GM18861 (cell line): ENCODE data around the gene MRPL20.
"Not testable (repeated sequence)": the region's sequence is repeated elsewhere in the genome, so short reads cannot be mapped to it uniquely, and the experiment has no call there.

Experiments used
- ATAC-seq: cut with Tn5 transposase; IDR thresholded peaks from one replicate; pipeline ENCODE4 v1.9.1; 2021; ENCODE audit not compliant: unreplicated experiment

The MRPL20 gene

DNA sequence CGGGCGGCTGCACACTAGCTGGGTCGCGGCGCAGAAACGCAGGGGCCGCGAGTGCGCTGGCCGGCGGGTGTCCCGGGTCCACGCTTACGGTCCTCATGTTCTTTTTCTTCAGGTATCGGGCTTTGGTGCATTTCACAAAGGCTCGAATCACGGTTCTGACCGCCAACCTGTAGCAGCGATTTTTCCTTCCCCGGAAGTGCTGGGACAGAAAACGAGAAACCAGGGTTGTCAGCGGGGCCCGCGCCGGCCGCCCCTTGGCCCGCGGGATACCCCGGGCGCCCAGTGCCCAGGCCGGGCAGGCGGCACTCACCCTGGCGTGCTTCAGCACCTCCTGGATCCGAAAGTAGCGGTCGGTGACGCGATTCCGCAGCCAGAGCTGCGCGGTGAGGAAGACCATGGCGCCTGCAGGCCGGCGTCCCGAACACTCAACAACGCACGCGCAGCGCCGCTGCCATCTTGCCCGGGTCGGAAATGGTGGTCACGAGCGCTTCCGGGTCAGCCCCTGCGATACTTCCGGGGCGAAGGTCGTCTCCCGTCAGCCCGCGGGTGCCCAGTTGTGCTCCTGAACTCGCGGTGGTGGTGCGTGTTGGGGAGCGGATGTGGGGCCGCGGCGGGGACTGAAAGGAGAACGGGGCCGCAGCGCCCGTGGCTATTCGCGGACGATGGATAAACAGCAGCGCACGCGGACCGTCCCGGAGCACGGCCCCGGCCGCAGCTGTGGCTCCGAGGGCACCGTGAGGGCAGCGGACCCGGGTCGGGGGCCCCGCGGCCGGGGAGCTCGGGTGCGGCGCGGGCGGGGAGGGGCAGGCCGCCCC lies at the start of gene MRPL20:
MRPL20 (minus strand) TSS at position 473 of the 815 bp plus-strand sequence; CDS start at position 397, 76 bp downstream.
- ATAC-seq, result peak; percentile 71

DNA sequence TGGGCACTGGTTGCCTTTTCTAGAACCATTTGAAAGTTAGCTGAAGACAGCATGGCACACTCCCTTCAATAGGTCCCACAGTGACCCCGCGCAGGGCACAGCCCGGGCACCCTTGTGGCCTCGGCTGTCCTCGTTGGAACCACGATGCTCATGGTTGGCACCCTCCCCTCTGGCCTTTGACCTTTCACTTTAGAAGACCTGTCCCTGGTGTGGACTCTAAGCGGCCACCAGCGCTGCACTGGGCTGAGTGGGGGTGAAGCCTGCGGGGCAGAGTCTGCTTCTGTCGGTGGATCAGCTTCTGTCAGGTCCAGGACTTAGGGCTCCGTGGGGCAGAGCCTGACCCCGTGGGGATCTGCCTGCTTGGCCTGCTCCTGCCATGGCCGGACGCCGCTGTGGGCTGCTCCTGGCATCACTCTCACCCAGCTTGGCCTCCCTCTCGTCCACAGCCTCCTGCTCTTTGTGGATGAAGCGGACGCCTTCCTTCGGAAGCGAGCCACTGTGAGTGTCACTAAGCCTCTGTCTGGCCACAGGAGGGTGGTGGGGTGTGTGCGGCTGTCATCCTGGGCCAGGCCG lies 49.7 kb upstream of the MRPL20 start:
- ATAC-seq, result not testable (repeated sequence)

DNA sequence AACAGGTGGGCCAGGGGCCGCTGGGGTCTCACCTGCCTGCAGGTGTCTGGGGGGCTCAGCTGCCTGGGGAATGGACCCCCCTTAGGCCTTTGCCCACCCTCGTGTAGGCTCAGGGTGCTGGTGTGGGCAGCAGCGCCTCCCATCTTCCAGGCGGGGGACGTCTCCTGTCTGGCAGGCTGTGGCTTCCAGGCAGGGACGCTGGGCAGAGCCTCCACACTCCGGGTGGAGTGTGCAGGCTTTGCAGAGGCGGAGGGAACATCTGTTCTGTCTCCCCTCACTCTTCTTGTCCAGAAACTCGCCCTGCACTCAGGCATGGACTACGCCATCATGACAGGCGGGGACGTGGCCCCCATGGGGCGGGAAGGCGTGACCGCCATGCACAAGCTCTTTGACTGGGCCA lies 48.8 kb upstream of the MRPL20 start:
- ATAC-seq, result not testable (repeated sequence)

DNA sequence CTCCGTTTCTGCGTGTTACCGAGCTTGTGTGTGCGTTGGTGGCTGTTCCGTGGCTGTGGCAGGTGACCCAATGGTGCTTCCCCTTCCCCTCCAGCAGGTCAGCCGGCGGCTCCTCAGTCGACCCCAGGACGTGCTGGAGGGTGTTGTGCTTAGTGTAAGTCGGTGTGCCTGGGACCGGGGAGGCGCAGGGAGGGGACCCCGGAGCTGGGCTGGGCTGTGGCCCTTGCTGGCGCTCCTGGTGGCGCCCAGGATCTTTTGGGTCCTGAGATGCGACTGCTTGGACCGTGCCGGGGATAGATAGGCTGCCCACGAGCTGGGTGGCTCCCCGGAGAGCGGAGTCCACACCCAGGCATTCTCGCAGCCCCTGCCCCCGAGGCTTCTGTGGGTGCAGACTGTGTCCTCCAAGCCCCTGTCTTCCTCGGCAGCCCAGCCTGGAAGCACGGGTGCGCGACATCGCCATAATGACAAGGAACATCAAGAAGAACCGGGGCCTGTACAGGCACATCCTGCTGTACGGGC lies 48.3 kb upstream of the MRPL20 start:
- ATAC-seq, result no peak

DNA sequence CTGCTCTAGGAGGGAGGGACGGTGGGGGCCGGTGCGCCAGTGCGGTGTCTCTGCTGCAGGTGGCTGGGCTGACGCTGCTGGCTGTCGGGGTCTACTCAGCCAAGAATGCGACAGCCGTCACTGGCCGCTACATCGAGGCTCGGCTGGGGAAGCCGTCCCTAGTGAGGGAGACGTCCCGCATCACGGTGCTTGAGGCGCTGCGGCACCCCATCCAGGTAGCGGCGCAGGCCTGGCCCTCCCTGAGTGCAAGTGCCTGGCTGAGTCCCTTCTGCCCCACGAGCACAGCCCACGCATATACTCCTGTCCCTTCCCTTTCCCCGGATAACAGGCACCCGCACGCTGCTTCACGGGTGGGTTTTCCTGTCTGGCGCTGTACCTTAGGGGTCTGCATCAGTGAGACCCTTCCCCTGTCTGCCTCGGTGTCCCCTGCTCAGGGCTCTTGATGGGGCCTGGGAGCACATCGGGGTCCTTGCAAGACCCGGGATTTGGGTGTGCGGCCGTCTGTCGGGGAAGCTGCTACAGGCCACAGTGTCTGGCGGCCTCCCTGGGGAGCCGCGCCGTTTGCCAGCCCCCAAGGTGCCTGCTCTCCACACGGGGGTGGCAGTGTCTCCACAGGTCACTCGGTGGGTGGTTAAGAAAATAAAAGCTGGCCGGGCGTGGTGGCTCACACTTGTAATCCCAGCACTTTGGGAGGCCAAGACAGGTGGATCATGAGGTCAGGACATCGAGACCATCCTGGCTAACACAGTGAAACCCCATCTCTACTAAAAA lies 47.4 kb upstream of the MRPL20 start:
- not testable (repeated sequence) for ATAC-seq

DNA sequence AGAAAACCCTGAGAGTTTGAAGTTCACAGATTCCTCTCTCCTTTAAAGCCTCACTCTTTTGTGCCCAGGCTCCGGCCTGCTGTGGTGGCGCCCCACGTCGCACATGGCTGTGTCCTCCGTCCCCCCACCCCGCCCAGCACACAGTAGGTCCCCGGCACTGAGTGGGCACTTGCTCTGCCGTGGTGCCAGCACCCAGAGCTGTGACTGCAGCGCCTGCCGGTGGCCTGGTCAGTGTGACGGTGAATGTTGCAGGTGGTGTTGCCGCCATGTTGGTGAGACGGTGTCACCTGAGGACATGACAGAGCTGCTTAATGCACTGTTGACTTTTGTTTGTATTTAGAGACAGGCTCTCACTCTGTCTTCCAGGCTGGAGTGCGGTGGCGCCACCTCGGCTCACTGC lies 45.8 kb upstream of the MRPL20 start:
- ATAC-seq, result no peak

DNA sequence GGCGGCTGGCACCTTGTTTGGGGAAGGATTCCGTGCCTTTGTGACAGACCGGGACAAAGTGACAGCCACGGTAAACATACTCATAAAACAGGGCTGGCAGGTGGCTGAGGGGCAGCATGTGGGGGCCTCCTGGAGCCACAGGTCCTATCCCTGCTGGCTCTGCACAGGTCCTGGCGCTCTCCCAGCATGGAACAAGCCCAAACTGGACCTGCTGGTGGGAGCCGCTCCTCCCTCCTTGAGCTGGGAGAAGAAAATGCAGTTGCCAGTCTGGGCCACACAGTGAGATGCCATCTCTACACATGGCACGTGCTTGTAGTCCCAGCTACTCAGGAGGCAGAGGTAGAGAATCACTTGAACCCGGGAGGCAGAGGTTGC lies 45.3 kb upstream of the MRPL20 start:
- not testable (repeated sequence) for ATAC-seq

DNA sequence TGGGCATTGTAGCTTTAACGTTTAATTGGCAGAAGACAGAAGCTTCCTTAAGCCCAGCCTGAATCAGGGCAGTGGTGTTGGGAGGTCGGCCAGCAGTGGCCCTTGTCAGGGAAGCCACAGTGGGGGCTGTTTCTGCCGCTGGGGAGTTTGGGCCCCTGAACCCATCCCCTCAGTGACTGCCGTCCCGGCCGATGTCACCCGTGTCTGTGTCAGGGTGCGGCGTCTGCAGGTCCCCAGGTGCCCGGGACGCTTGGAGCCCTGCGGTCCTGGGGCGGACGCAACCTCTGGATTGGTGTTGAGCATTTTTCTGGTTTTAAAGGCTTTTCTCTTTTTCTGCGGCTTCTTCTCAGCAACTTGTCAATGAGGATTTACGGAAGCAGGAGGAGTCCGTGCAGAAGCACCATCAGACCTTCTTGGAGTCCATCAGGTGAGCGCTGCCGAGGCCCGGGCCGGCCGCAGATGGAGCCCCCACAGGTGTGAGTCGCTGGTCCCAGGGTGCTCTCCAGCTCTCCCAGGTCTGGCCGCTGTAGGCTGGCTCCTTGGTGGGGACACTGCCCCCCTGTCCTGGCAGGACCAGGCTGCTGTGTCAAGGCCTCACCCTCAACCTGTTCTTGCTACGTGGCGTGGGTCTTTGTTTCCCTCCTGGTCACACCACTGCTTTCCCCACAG lies 44.7 kb upstream of the MRPL20 start:
- ATAC-seq, result no peak

DNA sequence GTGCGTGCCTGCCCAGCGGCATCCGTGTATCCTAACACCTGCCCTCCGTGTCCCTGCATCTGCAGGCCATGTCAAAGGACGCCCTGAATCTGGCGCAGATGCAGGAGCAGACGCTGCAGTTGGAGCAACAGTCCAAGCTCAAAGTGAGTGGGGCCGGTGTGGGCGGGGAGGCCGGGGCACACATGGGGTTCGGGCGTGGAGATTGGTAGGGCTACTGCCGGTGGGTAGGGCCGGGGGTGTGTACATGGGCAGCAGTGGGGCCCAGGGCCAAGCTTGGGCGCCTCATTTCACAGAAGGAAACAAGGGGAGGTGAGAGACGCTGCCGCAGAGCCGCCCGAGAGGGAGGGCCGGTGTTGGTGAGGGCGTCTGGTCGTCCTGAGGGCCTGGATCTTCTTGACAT lies 43.5 kb upstream of the MRPL20 start:
- ATAC-seq, result not testable (repeated sequence)

DNA sequence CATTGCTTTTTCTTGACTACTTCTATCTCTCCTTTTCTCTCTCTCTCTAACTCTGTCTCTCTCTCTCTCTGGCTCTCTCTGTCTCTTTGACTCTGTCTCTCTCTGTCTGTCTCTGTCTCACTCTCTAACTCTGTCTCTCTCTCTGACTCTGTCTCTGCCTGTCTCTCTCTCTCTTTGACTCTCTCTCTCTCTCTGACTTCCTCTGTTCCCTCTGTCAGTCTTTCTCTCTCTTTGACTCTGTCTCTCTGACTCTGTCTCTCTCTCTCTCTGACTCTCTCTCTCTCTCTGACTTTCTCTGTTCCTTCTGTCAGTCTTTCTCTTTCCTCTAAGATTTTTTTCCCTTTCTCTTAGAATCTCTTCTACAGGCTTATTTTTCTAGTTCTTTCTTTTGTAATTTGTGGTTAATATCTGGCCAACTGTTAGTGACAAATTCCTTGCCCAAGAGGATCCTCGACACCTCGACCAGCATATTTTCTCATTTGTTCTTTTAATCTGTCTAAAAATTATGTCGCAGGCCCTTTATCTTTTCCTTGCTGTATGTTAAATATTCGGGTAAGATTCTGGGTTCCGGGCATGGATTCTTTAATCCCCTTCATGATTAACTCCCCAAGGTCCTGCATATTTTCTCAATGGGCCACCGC lies 42.1 kb upstream of the MRPL20 start, which contains the start of gene ATAD3C:
ATAD3C (plus strand) TSS at position 591 of the 641 bp plus-strand sequence. CDS start 995 bp downstream, outside the sequence.
- ATAC-seq, result no peak

DNA sequence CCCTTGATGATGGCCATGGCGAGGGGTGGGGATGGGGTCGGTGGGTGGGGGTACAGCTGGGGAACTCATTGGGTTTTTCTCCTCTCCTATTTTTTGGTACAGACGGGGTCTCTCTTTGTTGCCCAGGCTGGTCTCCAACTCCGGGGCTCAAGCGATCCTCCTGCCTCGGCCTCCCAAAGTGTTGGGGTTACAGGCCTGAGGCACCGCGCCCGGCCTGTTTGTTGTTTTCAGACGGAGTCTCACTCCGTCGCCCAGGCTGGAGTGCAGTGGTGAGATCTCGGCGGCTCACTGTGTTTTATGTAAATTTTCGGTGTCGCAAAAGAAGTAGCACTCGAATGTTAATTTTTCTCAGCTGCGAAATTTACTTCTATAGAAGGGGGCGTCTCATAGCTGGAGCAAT lies 39.5 kb upstream of the MRPL20 start:
- not testable (repeated sequence) for ATAC-seq

DNA sequence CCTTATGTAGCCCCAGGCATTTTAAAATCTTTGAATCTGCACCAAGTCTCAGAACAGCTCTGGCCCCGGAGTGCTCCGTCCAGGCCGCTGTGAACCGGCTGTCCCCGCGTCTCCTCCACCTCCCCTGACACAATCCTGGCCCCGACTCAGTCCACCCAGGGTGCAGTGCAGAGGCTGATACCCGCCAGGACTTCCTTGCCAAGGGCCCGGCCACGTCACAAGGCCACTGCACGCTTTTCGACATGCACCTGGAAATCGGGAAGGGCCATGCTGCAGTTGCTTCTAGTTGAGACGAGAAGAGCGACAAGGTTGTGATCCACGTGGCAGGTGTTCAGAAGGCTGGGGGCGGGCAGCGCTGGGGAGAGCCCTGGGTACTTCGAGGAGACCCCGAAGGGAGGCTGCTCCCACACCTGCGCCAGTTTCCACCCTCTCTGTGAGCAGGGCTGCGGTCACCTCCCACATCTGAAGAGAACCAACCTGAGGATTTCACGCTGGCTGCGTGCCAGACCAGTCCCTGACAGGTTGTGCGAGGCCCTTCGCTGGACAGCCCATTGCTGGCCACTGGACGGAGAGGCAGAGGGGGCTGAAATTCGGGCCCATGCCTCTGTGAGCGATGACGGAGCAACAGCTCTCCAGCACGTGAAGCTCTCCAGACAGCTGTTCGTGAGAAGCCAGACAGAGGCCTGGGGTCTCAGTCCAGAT lies 35.1 kb upstream of the MRPL20 start:
- ATAC-seq, result no peak

DNA sequence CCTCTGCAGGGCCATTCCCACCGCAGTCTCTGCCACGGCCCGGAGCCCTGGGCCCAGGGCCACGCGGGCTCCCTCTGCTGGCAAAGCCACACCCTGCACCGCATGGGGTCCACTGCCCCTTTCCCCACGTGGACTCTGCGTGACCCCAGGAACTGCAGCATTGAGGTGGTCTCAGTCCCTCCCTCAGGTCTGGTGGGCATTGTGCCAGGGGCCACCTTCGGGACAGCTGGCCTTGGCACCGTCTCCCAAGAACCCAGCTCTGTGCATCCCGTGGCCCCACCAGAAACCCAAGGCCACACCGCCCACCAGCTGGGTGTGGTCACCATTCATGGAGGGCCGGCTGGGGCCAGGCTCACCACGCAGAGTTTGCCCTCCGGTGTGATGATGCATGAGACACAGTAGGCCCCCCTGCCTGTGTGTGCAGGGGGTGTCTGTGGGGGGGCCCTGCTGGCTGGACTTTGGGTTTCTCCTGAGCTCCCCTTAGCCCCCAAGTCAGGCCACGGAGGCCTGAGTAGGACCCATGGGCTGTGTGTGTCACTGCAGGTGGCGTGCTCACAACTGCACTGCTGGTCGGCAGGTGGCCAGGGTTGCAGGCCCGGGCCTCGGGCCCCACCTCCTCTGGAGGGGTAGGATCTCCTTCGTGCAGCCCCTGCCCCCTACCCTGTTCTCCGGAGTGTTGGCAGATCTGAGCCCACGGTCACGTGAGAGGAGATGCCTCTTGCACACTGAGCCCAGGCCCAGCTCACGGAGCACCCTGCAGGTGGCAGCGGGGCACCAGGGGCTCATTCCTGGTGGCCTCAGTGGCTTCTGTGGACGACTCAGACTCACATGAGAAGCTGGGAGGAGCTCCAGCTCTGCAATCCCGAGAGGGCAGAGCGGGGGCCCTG lies 34.2 kb upstream of the MRPL20 start:
- ATAC-seq, result no peak

DNA sequence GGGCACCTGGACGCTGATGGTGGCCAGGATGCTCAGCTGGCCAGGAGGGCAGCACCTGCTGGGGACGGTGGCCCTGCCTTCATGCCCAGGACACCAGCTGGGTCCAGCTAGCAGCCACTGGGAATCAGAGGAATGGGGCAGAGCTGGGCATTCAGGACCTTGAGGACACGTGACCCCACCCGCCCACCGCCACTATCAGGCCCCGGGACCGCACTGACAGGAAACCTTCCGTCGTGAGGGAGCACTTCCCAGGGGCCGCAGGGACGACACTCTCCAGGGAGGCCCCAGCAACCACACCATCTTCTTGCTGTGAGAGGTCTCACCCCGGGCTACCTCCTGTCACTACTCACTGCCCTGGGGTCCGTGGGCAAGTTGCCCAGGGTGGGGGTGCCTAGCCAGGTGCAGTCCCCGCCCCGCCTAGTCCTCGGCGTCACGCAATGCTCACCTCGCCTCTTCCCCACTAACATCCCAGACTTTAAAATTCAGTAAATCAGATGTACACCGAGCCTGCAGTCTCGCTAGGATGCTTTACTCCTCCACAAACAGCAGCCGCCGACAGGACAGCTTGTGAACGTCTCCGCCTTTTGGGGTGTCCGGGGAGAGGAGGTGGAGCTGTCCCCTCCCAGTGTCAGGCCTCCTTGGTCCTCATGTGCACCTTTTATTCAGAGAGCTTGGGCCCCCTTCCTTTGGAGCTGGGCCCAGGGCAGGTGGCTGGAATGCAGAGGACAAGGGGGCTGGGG lies 33.3 kb upstream of the MRPL20 start:
- ATAC-seq, result no peak

DNA sequence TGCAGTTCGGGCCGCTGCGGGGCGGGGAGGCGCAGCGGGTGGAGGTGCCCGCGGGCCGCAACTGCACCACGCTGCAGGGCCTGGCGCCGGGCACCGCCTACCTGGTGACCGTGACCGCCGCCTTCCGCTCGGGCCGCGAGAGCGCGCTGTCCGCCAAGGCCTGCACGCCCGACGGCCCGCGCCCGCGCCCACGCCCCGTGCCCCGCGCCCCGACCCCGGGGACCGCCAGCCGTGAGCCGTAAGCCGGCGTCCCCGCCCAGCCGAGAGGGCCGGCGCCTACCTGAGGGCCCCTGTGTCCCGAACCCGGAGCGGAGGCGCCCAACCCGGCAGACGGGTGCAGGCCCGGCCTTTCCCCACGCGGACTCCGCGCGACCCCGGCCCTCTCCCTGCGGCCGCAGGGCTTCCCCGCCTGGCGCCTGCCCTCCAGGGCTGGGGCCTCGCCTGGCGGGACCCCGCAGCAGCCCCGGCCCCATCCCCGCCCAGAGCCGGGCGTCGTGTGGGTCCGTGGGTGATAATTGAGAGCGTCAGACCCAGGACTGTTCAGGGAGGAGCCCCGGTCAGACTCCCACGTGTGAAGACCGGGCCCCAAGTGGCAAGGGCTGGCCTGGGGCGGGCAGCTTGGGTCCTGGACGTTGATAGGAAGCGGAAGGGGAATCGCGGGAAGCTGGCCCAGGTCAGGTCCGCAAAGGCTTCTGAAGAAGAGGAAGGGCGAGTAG lies 32.6 kb upstream of the MRPL20 start:
- no peak for ATAC-seq

DNA sequence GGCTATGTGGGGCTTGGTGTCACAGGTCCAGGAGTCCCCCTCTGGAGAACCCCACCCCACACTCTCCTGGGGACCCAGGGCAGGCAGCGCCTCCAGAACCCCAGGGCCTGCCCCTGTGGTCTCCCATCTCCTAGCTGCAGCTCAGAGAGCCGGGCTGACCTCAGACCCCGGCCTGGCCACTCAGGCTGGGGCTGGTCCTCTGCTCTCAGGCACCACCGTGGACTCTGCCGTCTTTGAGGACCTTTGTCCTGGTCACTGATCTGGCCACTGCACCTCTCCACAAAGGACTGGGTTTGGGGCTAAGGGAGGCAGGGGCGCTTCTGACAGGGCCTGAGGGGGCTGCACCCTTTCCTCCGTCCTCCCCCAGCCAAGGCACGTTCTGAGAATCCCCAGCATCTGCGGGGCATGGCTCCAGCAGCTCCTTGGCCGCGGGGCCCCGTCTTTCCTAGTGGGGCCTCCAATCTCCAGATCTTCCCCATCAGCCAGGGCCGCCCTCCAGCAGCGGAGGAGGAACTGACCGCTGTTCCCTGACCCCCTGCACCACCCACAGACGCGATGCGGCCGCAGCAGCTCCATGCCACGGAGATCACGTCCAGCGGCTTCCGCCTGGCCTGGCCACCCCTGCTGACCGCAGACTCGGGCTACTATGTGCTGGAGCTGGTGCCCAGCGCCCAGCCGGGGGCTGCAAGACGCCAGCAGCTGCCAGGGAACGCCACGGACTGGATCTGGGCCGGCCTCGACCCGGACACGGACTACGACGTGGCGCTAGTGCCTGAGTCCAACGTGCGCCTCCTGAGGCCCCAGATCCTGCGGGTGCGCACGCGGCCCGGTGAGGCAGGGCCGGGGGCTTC lies 31.7 kb upstream of the MRPL20 start:
- ATAC-seq, result no peak
